Measurements from ENCODE around the gene TNXB.

DNA sequence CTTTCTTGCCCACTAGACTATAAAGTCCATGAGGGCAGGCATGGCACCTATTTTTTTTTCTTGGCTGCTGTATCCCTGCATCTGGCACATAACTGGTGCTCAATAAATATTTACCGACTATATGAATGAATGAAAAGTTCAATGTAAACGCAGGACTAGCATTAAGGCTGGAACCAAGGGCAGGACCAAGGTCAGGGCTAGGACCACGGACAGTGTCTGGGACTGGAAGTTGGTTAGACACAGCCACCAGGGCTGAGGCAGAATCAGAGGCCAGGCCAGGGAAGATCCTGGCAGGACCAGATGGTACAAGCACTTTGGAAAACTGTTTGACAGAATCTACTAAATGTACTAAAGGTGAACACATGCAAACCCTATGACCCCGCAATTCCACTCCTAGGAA is 3.7 kb downstream of the TNXB start:
- TF ChIP-seq, protein P1, sequence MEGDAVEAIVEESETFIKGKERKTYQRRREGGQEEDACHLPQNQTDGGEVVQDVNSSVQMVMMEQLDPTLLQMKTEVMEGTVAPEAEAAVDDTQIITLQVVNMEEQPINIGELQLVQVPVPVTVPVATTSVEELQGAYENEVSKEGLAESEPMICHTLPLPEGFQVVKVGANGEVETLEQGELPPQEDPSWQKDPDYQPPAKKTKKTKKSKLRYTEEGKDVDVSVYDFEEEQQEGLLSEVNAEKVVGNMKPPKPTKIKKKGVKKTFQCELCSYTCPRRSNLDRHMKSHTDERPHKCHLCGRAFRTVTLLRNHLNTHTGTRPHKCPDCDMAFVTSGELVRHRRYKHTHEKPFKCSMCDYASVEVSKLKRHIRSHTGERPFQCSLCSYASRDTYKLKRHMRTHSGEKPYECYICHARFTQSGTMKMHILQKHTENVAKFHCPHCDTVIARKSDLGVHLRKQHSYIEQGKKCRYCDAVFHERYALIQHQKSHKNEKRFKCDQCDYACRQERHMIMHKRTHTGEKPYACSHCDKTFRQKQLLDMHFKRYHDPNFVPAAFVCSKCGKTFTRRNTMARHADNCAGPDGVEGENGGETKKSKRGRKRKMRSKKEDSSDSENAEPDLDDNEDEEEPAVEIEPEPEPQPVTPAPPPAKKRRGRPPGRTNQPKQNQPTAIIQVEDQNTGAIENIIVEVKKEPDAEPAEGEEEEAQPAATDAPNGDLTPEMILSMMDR (IDR thresholded peaks at IDR 0.05), result no peak
- TF ChIP-seq POLR2A (IDR thresholded peaks at IDR 0.05), result no peak
